Ramos (cell line): ENCODE data around the gene ARL17B.
"Not testable (repeated sequence)": the region's sequence is repeated elsewhere in the genome, so short reads cannot be mapped to it uniquely, and the experiment has no call there.

Experiments
- in situ Hi-C: fragments of 300-500 bp; cut with MboI; formaldehyde crosslinking; loops from one replicate; pipeline ENCODE4 v1.14.3; 2022; ENCODE audit warnings: low sequenced_read_pairs; ENCODE audit not compliant: unreplicated experiment

ARL17B gene

GRCh38 chr17:46254215-46254614, 107.4 kb downstream of the ARL17B start:
- in situ Hi-C loops, result loop anchor here (25.0 kb wide), 1 partner anchor 583 kb away; no protein-coding TSS in a partner anchor

GRCh38 chr17:46253722-46254121, 107.8 kb downstream of the ARL17B start:
- in situ Hi-C loops, result loop anchor here (25.0 kb wide), 1 partner anchor 584 kb away; no protein-coding TSS in a partner anchor

GRCh38 chr17:46252804-46253203, 108.8 kb downstream of the ARL17B start:
- in situ Hi-C loops, result loop anchor here (25.0 kb wide), 1 partner anchor 584 kb away; no protein-coding TSS in a partner anchor

- in situ Hi-C loops, result not testable (repeated sequence)
These were observed 112.4 kb downstream of the ARL17B start for GRCh38 chr17:46249153-46249552.

GRCh38 chr17:46244949-46245768, 116.4 kb downstream of the ARL17B start:
- in situ Hi-C loops, result not testable (repeated sequence)

DNA sequence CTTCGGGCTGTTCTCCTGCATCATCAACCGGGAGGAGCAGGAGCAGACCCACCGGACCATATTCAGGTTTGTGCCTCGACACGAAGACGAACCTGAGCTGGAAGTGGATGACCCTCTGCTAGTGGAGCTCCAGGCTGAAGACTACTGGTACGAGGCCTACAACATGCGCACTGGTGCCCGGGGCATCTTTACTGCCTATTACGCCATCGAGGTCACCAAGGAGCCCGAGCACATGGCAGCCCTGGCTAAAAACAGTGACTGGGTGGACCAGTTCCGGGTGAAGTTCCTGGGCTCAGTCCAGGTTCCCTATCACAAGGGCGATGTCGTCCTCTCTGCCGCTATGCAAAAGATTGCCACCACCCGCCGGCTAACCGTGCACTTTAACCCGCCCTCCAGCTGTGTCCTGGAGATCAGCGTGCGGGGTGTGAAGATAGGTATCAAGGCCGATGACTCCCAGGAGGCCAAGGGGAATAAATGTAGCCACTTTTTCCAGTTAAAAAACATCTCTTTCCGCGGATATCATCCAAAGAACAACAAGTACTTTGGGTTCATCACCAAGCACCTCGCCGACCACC, 117.1 kb downstream of the ARL17B start:
- in situ Hi-C loops, result not testable (repeated sequence)

DNA sequence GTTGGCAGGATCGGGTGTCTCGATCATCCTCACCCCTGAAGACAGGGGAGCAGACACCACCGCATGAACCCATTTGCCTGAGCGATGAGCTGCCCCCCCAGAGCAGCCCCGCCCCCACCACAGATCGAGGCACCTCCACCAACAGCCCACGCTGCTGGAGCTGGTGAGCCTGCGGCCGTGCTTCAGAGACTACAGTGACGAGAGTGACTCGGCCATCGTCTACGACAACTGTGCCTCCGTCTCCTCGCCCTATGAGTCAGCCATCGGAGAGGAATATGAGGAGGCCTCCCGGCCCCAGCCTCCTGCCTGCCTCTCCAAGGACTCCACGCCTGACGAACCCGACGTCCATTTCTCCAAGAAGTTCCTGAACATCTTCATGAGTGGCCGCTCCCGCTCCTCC, 117.6 kb downstream of the ARL17B start:
- in situ Hi-C loops, result not testable (repeated sequence)

DNA sequence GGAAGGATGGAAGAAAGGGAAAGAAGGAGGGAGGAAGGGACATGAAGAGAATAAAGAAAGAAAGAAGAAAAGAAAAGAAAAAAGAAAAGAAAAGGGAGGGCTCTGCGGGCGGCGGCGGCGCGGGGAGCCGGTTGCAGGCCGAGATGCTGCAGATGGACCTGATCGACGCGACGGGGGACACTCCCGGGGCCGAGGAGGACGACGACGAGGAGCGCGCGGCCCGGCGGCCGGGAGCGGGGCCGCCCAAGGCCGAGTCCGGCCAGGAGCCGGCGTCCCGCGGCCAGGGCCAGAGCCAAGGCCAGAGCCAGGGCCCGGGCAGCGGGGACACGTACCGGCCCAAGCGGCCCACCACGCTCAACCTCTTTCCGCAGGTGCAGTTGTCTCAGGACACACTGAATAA, 118.1 kb downstream of the ARL17B start:
- in situ Hi-C loops, result not testable (repeated sequence)

DNA sequence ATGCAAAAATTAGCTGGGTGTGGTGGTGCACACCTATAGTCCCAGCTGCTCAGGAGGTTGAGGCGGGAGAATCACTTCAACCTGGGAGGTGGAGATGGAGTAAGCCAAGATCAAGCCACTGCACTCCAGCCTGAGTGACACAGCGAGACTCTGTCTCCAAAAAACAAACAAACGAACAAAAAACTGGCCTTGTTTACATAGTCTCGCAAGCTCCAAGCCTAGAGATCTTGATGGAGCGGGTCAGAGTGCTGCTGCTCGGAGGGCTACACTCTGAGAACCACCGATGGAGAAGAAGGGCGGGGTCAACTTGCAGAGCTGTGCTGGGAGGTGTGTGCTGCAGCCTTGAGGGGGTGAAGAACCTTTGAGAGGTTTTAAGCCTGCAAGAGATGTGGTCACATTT, 130.2 kb downstream of the ARL17B start:
- in situ Hi-C loops, result not testable (repeated sequence)

DNA sequence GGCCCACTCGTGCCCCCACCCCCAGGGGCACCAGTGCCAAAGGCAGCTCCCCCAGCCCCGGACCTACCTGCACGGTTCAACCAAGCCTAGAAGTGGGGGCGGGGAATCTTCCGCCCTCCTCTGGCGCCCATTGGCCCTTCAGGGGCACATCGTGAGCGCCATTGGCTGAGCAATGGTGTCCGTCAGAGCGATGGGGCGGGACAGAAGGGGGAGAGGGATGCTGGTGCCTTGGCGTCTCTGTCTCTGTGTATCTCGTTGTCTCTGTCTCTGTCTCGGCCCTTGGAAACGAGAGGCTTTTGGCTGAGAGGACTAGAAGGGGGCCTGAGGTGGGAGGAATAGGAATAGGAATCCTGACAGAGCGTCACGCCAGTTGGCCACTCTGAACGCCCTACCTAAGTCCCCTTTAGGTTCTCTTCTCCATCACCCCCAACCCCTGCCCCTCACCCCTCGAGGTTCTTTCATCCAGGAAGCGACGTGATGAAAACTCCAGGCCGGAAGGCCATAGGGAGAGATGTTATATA, 136.2 kb downstream of the ARL17B start:
- in situ Hi-C loops, result not testable (repeated sequence)

DNA sequence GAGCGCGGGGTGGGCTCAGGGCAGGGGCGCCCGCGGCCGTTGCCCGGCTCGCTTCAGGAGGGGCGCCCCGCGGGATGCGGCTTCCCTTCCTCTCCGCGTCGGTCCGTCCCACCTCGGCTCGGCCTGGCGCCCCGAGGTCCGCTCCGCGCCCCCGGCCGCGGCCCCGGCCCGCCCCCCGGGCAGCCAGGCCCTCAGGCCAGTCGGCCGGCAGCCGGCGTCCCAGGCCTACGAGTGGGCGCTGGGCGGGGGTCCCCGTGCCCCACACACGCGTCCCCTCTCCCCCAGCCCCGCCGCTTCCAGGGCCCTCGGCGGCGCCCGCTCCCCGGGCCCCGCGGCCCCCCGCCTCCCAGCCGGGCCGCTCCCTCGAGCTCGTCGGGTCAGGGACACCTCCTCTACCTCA, 136.7 kb downstream of the ARL17B start:
- in situ Hi-C loops, result loop anchor here (25.0 kb wide), 1 partner anchor 188 kb away; no protein-coding TSS in a partner anchor
